GM12891 (cell line): ENCODE measurements around the gene LIMD2.

Experiments used
- DNase-seq: peaks from one replicate; pipeline ENCODE4 v3.0.0; 2011; ENCODE audit warnings: low spot score; ENCODE audit not compliant: insufficient read length
- FAIRE-seq: peaks from 2 replicates; lab custom pipeline; 2011; peaks lifted over from hg19 to GRCh38; lab: Jason Lieb, UNC
- PAX5 ChIP-seq: IDR thresholded peaks from 2 replicates; pipeline ENCODE4 v1.6.1; 2011; ENCODE audit warnings: low read length, moderate library complexity, mild to moderate bottlenecking; ENCODE audit not compliant: insufficient read depth, severe bottlenecking
- POLR2A ChIP-seq: IDR thresholded peaks from 2 replicates; pipeline ENCODE4 v1.6.1; 2011; ENCODE audit warnings: low read depth, low read length, control low read depth
- POLR2AphosphoS5 ChIP-seq: IDR thresholded peaks from 2 replicates; pipeline ENCODE4 v1.6.1; 2011; ENCODE audit warnings: low read depth, low read length, control low read depth
- POU2F2 ChIP-seq: IDR thresholded peaks from 2 replicates; pipeline ENCODE4 v1.6.1; 2011; ENCODE audit warnings: low read depth, mild to moderate bottlenecking, control low read depth, low read length, moderate library complexity
- SPI1 ChIP-seq: IDR thresholded peaks from 2 replicates; pipeline ENCODE4 v1.6.1; 2011; ENCODE audit warnings: low read depth, low read length, control low read depth
- TAF1 ChIP-seq: IDR thresholded peaks from 2 replicates; pipeline ENCODE4 v1.6.1; 2011; ENCODE audit warnings: low read depth, low read length, control low read depth

Gene LIMD2

GRCh38 chr17:63714550-63715277 lies 14.8 kb upstream of the LIMD2 start:
- no peak for TF ChIP-seq POLR2AphosphoS5
- no peak for TF ChIP-seq PAX5
- no peak for TF ChIP-seq POLR2A
- no peak for TF ChIP-seq TAF1
- TF ChIP-seq POU2F2 = no peak
- no peak for TF ChIP-seq SPI1
- DNase-seq (no peak), FAIRE-seq (no peak)

GRCh38 chr17:63709110-63709509 lies 9.2 kb upstream of the LIMD2 start:
- DNase-seq (no peak), FAIRE-seq (no peak)
- TF ChIP-seq PAX5 = no peak
- no peak for TF ChIP-seq POU2F2
- no peak for TF ChIP-seq TAF1
- TF ChIP-seq SPI1 = no peak
- no peak for TF ChIP-seq POLR2A
- TF ChIP-seq POLR2AphosphoS5 = no peak

GRCh38 chr17:63707151-63707550 lies 7.2 kb upstream of the LIMD2 start:
- TF ChIP-seq POLR2A (no peak), SPI1 (no peak), TAF1 (no peak), PAX5 (no peak), POU2F2 (no peak), POLR2AphosphoS5 (no peak)
- FAIRE-seq = peak; percentile 13

GRCh38 chr17:63706336-63707082 lies 6.6 kb upstream of the LIMD2 start:
- DNase-seq = no peak
- TF ChIP-seq TAF1 (no peak), PAX5 (no peak), POLR2AphosphoS5 (no peak), POLR2A (no peak), SPI1 (no peak), POU2F2 (no peak)
- FAIRE-seq = no peak

More at GRCh38 chr17:63707151-63707550, 7.2 kb upstream of the LIMD2 start:
- no peak for DNase-seq

- FAIRE-seq = peak; percentile 31
- TF ChIP-seq POLR2AphosphoS5 (no peak), POU2F2 (no peak), SPI1 (no peak), POLR2A (no peak), TAF1 (no peak), PAX5 (no peak)
- no peak for DNase-seq
Measured at GRCh38 chr17:63705657-63706056, 5.7 kb upstream of the LIMD2 start.

GRCh38 chr17:63704836-63705235 lies 4.9 kb upstream of the LIMD2 start:
- FAIRE-seq = no peak
- no peak for DNase-seq
- TF ChIP-seq TAF1 = no peak
- no peak for TF ChIP-seq POLR2AphosphoS5
- no peak for TF ChIP-seq PAX5
- no peak for TF ChIP-seq POU2F2
- no peak for TF ChIP-seq POLR2A
- TF ChIP-seq SPI1 = no peak

- DNase-seq = no peak
- no peak for FAIRE-seq
- no peak for TF ChIP-seq SPI1
- TF ChIP-seq POU2F2 = no peak
- TF ChIP-seq POLR2A = no peak
- no peak for TF ChIP-seq TAF1
- no peak for TF ChIP-seq POLR2AphosphoS5
- TF ChIP-seq PAX5 = no peak
Measured at GRCh38 chr17:63704259-63704576, 4.3 kb upstream of the LIMD2 start.

GRCh38 chr17:63703556-63704258 lies 3.8 kb upstream of the LIMD2 start:
- FAIRE-seq = no peak
- TF ChIP-seq POU2F2 (no peak), TAF1 (no peak), POLR2AphosphoS5 (no peak), SPI1 (no peak), POLR2A (no peak), PAX5 (no peak)
- DNase-seq = no peak

- no peak for DNase-seq
- peak; percentile 16 for FAIRE-seq
- no peak for TF ChIP-seq SPI1
- no peak for TF ChIP-seq POLR2A
- TF ChIP-seq PAX5 = no peak
- no peak for TF ChIP-seq POU2F2
- no peak for TF ChIP-seq POLR2AphosphoS5
- no peak for TF ChIP-seq TAF1
Measured at GRCh38 chr17:63703029-63703428, 3.1 kb upstream of the LIMD2 start.
